IMR-90 (cell line): ENCODE data around the gene EMX1. TPM values are rescaled to one million over a fixed set of nuclear protein-coding genes. Genes with fewer than 3 reads are reported as not detected.

Source experiments
- ATAC-seq: fragments of 200-7000 bp; cut with Tn5 transposase; 2 replicates; pipeline ENCODE4 v1.9.1; 2020; ENCODE audit warnings: low read depth, mild to moderate bottlenecking, moderate library complexity
- BruUV-seq: library from RNA; stranded (reverse); fragments of 400-500 nt; replicated peaks from 2 replicates; lab custom pipeline; 2021; lab: Mats Ljungman, UMichigan
- CTCF ChIA-PET: fragments of 300-600 bp; formaldehyde crosslinking; extraction: SDS; loops from one replicate; lab custom pipeline; 2021; ENCODE audit warnings: antibody characterized with exemption; lab: Yijun Ruan, JAX
- POLR2A ChIA-PET: fragments of 300-600 bp; sonication (Branson Sonifier 250); formaldehyde crosslinking; loops from one replicate; lab custom pipeline; 2022; ENCODE audit warnings: antibody characterized with exemption; ENCODE audit not compliant: unreplicated experiment; lab: Charles Lee
- DNase-seq: peaks from one replicate; pipeline ENCODE4 v3.0.0; 2013
- H2AFZ ChIP-seq: replicated peaks from 2 replicates; pipeline ENCODE3; 2013; ENCODE audit warnings: low read length, mild to moderate bottlenecking; ENCODE audit not compliant: poor library complexity
- H2AK5ac ChIP-seq: 2 replicates; pipeline ENCODE4 v1.6.1; 2013; ENCODE audit warnings: low read depth, low read length, inconsistent platforms
- H2AK9ac ChIP-seq: replicated peaks from 2 replicates; pipeline ENCODE3; 2013; ENCODE audit warnings: mild to moderate bottlenecking, low read depth, low read length, moderate library complexity; ENCODE audit not compliant: poor library complexity
- H2BK120ac ChIP-seq: 2 replicates; pipeline ENCODE4 v1.6.1; 2013; ENCODE audit warnings: low read depth, low read length, inconsistent platforms
- H2BK15ac ChIP-seq: 3 replicates; pipeline ENCODE4 v1.6.1; 2013; ENCODE audit warnings: low read depth, low read length, inconsistent platforms
- H2BK20ac ChIP-seq: 2 replicates; pipeline ENCODE4 v1.6.1; 2013; ENCODE audit warnings: low read depth, mild to moderate bottlenecking, inconsistent platforms, low read length, moderate library complexity
- H2BK5ac ChIP-seq: 2 replicates; pipeline ENCODE4 v1.6.1; 2013; ENCODE audit warnings: mild to moderate bottlenecking, low read depth, low read length, inconsistent platforms; ENCODE audit not compliant: poor library complexity, severe bottlenecking
- H3K14ac ChIP-seq: replicated peaks from 2 replicates; pipeline ENCODE4 v1.6.1; 2013; ENCODE audit warnings: low read depth, low read length, inconsistent platforms
- H3K18ac ChIP-seq: 2 replicates; pipeline ENCODE4 v1.6.1; 2013; ENCODE audit warnings: low read depth, low read length, control low read depth
- H3K23ac ChIP-seq: 2 replicates; pipeline ENCODE4 v1.6.1; 2013; ENCODE audit warnings: low read depth, low read length, inconsistent platforms
- H3K27ac ChIP-seq: 2 replicates; pipeline ENCODE4 v1.5.1; 2013; ENCODE audit warnings: mild to moderate bottlenecking, control low read depth, low read length; ENCODE audit not compliant: insufficient read depth
- H3K27me3 ChIP-seq: 2 replicates; pipeline ENCODE4 v1.6.1; 2013; ENCODE audit warnings: low read length; ENCODE audit not compliant: control insufficient read depth, insufficient read depth
- H3K36me3 ChIP-seq: 2 replicates; pipeline ENCODE4 v1.6.1; 2013; ENCODE audit warnings: low read length, mixed read lengths; ENCODE audit not compliant: control insufficient read depth, insufficient read depth
- H3K4ac ChIP-seq: 2 replicates; pipeline ENCODE4 v1.6.1; 2013; ENCODE audit warnings: low read depth, low read length, inconsistent platforms
- H3K4me1 ChIP-seq: 2 replicates; pipeline ENCODE4 v1.6.1; 2013; ENCODE audit warnings: low read length, mixed read lengths; ENCODE audit not compliant: control insufficient read depth, insufficient read depth
- H3K4me2 ChIP-seq: 2 replicates; pipeline ENCODE4 v1.6.1; 2013; ENCODE audit warnings: low read depth, mild to moderate bottlenecking, control low read depth, low read length, moderate library complexity
- H3K4me3 ChIP-seq: 2 replicates; pipeline ENCODE4 v1.5.1; 2013; ENCODE audit warnings: low read depth, mild to moderate bottlenecking, control low read depth, low read length, moderate library complexity; ENCODE audit not compliant: insufficient read depth
- H3K56ac ChIP-seq: 2 replicates; pipeline ENCODE4 v1.6.1; 2013; ENCODE audit warnings: low read length, inconsistent platforms; ENCODE audit not compliant: insufficient read depth; ENCODE audit errors: extremely low read depth
- H3K79me1 ChIP-seq, 2 experiments: 2 replicates each; pipeline ENCODE4 v1.6.1; 2013; ENCODE audit warnings: low read length in 2 of 2, inconsistent platforms in 1 of 2, low read depth in 1 of 2
- H3K9ac ChIP-seq: 2 replicates; pipeline ENCODE4 v1.6.1; 2013; ENCODE audit warnings: low read depth, low read length, control low read depth
- H3K9me1 ChIP-seq: 2 replicates; pipeline ENCODE4 v1.6.1; 2013; ENCODE audit warnings: low read length, inconsistent platforms; ENCODE audit not compliant: insufficient read depth
- H3K9me3 ChIP-seq: 2 replicates; pipeline ENCODE4 v1.6.1; 2013; ENCODE audit warnings: low read length; ENCODE audit not compliant: control insufficient read depth, insufficient read depth
- H4K20me1 ChIP-seq: 2 replicates; pipeline ENCODE4 v1.6.1; 2013; ENCODE audit warnings: low read length, inconsistent platforms; ENCODE audit not compliant: insufficient read depth
- H4K5ac ChIP-seq: 2 replicates; pipeline ENCODE4 v1.6.1; 2013; ENCODE audit warnings: mild to moderate bottlenecking, low read depth, low read length, control low read depth
- H4K8ac ChIP-seq, 2 experiments: 2 replicates each; pipeline ENCODE4 v1.6.1; 2013; ENCODE audit warnings: low read depth in 2 of 2, low read length in 2 of 2, control low read depth in 1 of 2, inconsistent platforms in 1 of 2
- H4K91ac ChIP-seq: 2 replicates; pipeline ENCODE4 v1.6.1; 2013; ENCODE audit warnings: low read depth, low read length, inconsistent platforms; ENCODE audit not compliant: insufficient read depth
- MXI1 ChIP-seq: IDR thresholded peaks from 2 replicates; pipeline ENCODE4 v1.6.1; 2012; ENCODE audit warnings: low read depth, mild to moderate bottlenecking, low read length, moderate library complexity, borderline replicate concordance
- WGBS, 2 experiments: methylation state at CpG; one replicate each; pipeline versions ENCODE4 v1.1.5 to v1.1.7; 2013; ENCODE audit warnings: missing lambda C conversion rate in 2 of 2; ENCODE audit not compliant: insufficient read length in 1 of 2; ENCODE audit errors: extremely low coverage in 2 of 2; 5-methylcytosine and 5-hydroxymethylcytosine counted together
- dilution Hi-C: fragments of 300-500 bp; cut with HindIII; formaldehyde crosslinking; loops from one replicate; pipeline ENCODE4 v1.14.3; 2018; ENCODE audit warnings: low sequenced_read_pairs; ENCODE audit not compliant: unreplicated experiment
- in situ Hi-C: fragments of 300-500 bp; cut with MboI; formaldehyde crosslinking; loops from 3 replicates; pipeline ENCODE4 v1.14.3; 2019; ENCODE audit warnings: low sequenced_read_pairs, inconsistent platforms, mixed read lengths
- intact Hi-C: fragments of 100-400 bp; cut with micrococcal nuclease; formaldehyde crosslinking; loops from 2 replicates; pipeline ENCODE4 v1.10.0; 2022
- polyA plus RNA-seq, 3 experiments: library from polyadenylated mRNA; depleted of rRNA; stranded (reverse); fragments of >200 nt; gene quantifications; 2 replicates each; pipeline ENCODE4 v1.2.3, GENCODE V29; 2012; ENCODE audit warnings: low replicate concordance in 1 of 3
- total RNA-seq: library from RNA; depleted of rRNA; stranded (reverse); fragments of >200 nt; gene quantifications from 2 replicates; pipeline ENCODE4 v1.2.3, GENCODE V29; 2012

The EMX1 gene
- total and polyA plus RNA-seq, 2 of the 4 experiments (the other 2 are of a cell fraction) = not detected

DNA sequence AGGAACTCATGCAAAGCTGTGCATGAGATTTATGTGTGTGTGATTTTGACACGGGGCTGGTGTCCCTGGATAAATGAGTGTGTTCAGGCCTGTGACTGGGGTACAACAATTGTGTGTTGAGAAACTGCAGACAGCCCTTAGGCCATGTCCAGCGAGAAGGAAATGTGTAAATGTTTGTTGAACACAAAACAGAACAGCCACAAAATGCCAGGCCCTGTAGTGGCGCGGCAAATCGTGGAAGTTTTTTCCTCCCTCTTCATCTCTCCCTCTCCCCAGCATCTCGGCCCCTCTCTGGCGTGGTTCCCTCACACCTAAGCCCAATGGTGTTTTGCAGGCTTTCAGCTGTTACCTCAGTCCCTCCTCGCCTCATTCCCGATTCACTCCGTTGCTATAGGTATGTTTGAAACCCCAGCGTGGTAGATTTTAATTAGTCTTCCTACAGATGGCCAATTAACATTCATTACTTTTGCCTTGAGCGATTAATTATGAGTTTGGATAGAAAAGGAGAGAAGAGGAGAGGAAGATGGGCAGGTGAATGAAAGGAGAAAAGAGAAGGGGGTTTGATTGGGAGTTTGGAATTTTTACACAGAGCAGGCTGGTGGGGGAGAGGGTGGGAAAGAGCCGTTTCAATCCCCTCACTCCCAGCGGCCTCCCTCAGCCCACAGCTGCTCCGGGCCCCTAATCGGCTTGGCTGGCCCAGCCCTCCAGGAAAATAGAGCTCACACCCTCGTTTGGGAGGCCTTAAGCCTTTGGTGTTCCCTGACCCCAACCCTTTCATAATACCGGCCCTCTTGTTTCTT, 19.3 kb upstream of the EMX1 start:
- Histone ChIP-seq H3K79me1 (no peaks in the 10 kb centered on the region), H2BK20ac (no peak overlapping the region), H4K91ac (no peak overlapping the region), H3K4me3 (no peak overlapping the region), H2BK15ac (no peak overlapping the region), H3K9ac (no peak overlapping the region), H3K56ac (no peak overlapping the region), H3K4me2 (no peak overlapping the region), H3K4ac (no peak overlapping the region), H3K23ac (no peak overlapping the region), H3K9me3 (no peaks in the 10 kb centered on the region), H2AFZ (no peak overlapping the region), H3K9me1 (no peaks in the 10 kb centered on the region), H4K20me1 (no peaks in the 10 kb centered on the region), H2AK9ac (no peak overlapping the region), H4K5ac (no peak overlapping the region), H2BK5ac (no peak overlapping the region), H2AK5ac (no peak overlapping the region), H3K27ac (no peak overlapping the region), H3K18ac (no peak overlapping the region), H3K4me1 (peaks cover 3% of the 10 kb centered on the region; the same call in 1 of the 2 replicates), H2BK120ac (no peak overlapping the region), H4K8ac (no peak overlapping the region), H3K14ac (no peak overlapping the region), H3K36me3 (no peaks in the 10 kb centered on the region), H3K27me3 (peaks cover 66% of the 10 kb centered on the region)
- intact Hi-C loops (no loop called here), dilution Hi-C loops (no loop called here), in situ Hi-C loops (loop anchor here (25.0 kb wide), 1 partner anchor 1361 kb away; no protein-coding TSS in a partner anchor)
- ChIA-PET CTCF (interaction anchor here (0.9 to 1.5 kb wide), 2 partner anchors 10 to 76 kb away, joined by 3 read pairs; partner anchors contain the start of gene SPR), POLR2A (no interaction called here)
- no peak for DNase-seq
- no TSS peak for BruUV-seq
- WGBS, 2 experiments = 67% methylated on average over 1 of the region's 18 CpGs; no CpG with 5 or more reads in 1 of the 2 experiments
- ATAC-seq = no peak
- no peak for TF ChIP-seq MXI1
